ENCODE measurements around the gene SLC66A2.

SLC66A2 gene

GRCh38 chr18:79935499-79935898 is 16.0 kb downstream of the SLC66A2 start:
- no peak for FAIRE-seq

DNA sequence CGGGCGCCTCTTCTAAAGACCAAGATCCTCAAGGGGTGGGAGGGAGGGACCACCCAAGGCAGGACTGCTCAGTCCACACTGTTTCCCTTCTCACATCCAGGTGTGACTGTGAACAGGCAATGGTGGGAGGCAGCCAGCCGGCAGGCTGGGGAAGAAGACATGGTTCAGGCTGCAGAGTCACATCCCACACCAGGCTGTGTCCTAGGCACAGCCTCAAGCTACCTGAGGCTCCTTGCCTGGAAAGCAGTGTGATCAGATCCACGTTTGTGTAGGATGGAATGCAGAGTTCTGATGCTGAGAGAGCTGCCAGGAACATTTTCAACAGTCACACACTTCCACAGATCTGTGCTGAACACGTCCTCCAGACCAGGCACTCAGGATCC is 16.4 kb downstream of the SLC66A2 start:
- FAIRE-seq = no peak

GRCh38 chr18:79934311-79935097 is 16.9 kb downstream of the SLC66A2 start:
- FAIRE-seq = no peak

DNA sequence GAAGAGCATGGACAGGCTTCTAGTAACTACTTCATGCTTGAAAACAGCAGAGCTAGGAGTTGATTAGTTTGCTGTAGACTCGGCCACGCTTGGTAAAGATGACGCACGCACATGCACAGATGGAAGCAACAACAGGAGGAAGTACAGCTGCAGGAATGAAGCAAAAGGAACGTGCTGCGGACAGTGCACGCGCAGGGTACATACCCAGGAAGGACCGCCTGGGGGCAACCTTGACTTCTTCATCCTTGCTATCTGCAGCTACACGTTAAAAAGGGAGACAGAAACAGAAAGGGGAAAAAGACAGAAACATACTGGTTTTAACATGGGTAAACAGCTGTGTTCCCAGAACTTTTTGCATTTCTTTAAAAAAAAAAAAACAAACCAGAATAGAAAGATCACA is 17.7 kb downstream of the SLC66A2 start:
- no peak for FAIRE-seq

GRCh38 chr18:79932907-79933306 is 18.5 kb downstream of the SLC66A2 start:
- no peak for FAIRE-seq

- no peak for FAIRE-seq
These were observed 20.0 kb downstream of the SLC66A2 start for GRCh38 chr18:79931475-79931874.

- FAIRE-seq = peak; percentile 53
These were observed 21.3 kb downstream of the SLC66A2 start for GRCh38 chr18:79930020-79930642.

DNA sequence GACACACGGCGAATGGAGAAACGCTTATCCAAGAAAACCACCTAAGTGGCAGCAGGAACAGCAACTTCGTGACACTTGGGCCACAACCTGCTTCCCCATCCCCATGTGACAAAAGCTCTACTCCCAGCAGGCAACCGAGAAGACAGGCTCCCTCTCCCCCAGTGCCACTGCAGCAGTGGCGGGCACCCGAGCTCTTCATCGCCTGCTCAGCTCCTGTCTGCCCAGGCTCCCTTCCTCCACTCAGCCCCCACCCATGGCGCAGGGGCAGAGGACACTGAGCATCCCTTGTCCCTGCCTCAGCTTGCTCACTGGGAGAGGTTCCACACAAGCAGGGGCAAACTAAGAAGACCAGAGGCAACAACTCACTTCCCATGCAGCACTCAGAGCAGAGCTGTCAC is 22.9 kb downstream of the SLC66A2 start:
- no peak for FAIRE-seq

GRCh38 chr18:79927607-79928562 is 23.6 kb downstream of the SLC66A2 start:
- FAIRE-seq = no peak

- FAIRE-seq = no peak
These were observed 24.5 kb downstream of the SLC66A2 start for GRCh38 chr18:79926715-79927606.

GRCh38 chr18:79926306-79926705 is 25.1 kb downstream of the SLC66A2 start:
- FAIRE-seq = no peak

GRCh38 chr18:79924814-79925731 is 26.4 kb downstream of the SLC66A2 start:
- peak; percentile 51 for FAIRE-seq

GRCh38 chr18:79923896-79924585 is 27.4 kb downstream of the SLC66A2 start:
- no peak for FAIRE-seq

GRCh38 chr18:79922971-79923411 is 28.5 kb downstream of the SLC66A2 start:
- no peak for FAIRE-seq

- FAIRE-seq = no peak
These were observed 29.2 kb downstream of the SLC66A2 start for GRCh38 chr18:79921984-79922965.

- FAIRE-seq = no peak
These were observed 32.4 kb downstream of the SLC66A2 start for GRCh38 chr18:79919089-79919488.

DNA sequence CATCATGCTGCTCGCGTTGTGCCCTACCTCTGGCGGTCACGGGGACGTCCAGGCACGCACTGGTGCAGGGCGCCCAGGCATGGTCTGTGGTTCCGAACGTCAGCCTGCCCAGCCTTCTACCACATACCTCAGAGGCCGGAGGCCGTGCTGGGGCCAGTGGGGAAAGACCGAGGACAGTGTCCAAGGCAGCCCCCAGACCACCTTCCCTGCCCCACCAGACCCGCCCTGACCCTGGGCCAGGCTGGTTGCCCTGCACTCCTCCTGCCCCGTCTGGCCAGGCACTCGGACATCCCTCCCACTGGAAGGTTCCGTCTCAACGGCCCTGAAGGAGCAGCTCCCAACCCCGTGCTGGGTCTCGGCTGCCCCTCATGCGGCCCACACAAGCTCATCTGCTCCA is 32.8 kb downstream of the SLC66A2 start:
- no peak for FAIRE-seq

GRCh38 chr18:79917853-79918614 is 33.4 kb downstream of the SLC66A2 start:
- no peak for FAIRE-seq

Measured in islet of Langerhans (tissue), 1 donor.